ENCODE results near the gene GLIPR2.

GLIPR2 gene

DNA sequence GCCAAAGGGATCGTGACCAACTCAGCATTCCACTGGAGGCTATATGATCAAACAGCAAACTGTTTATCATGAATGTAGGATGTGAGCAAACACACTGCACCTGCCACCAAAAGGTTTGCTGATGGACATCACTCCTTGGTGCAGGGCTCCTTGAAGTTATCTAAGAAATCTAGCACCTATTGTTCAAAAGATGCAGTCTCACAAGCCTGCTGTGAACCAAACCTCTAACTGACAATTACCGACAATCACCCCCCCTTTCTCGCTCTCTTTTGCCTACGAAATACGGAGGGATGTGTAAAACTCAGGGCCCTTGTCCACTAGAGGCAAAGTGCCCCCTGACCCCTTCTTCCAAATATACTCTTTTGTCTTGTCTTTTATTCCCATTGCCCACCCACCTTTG, 51.7 kb downstream of the GLIPR2 start:
- Histone ChIP-seq H3K27me3 (replicated peaks; ENCODE audit: control insufficient read depth, insufficient read depth, low read length) (no peaks in the 10 kb centered on the region), H3K36me3 (ENCODE audit: control insufficient read depth, insufficient read depth, low read length, severe bottlenecking) (no peaks in the 10 kb centered on the region), H3K9me3 (ENCODE audit: control insufficient read depth, low read length) (no peaks in the 10 kb centered on the region), H3K4me1 (ENCODE audit: control insufficient read depth, insufficient read depth, low read length) (peaks cover 30% of the 10 kb centered on the region), H3K4me3 (ENCODE audit: low read length) (no peak overlapping the region), H3K9ac (ENCODE audit: low read length) (no peak overlapping the region)
- DNase-seq (ENCODE audit: low read depth), result no peak

DNA sequence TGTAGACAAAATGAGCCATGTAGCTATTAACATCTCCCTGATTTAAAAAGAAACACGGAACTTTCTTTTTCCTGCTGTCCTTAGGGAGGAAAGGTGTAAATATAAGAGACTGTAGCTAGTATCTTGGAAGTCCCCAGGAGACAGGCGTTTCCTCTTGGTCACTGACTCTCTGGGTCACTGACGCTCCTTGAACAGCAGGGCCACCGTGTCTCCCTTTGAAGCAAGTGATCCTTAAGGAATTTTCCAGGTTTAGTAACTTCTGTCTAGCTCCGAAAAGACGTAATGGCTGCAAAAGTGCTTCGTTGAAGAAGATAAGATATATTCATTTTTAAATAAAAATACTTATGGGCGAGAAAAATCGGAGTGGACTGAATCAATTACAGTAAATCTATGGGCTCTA, 53.4 kb downstream of the GLIPR2 start:
- peaks cover 46% of the 10 kb centered on the region for H3K4me1 ChIP-seq (ENCODE audit: control insufficient read depth, insufficient read depth, low read length)
- DNase-seq (ENCODE audit: low read depth), result peak; percentile 24
- H3K9me3 ChIP-seq (ENCODE audit: control insufficient read depth, low read length), result no peaks in the 10 kb centered on the region
- no peaks in the 10 kb centered on the region for H3K36me3 ChIP-seq (ENCODE audit: control insufficient read depth, insufficient read depth, low read length, severe bottlenecking)
- H3K9ac ChIP-seq (ENCODE audit: low read length), result peak overlapping the region; percentile 97
- no peaks in the 10 kb centered on the region for H3K27me3 ChIP-seq (replicated peaks; ENCODE audit: control insufficient read depth, insufficient read depth, low read length)
- peak overlapping the region; percentile 91 for H3K4me3 ChIP-seq (ENCODE audit: low read length)

DNA sequence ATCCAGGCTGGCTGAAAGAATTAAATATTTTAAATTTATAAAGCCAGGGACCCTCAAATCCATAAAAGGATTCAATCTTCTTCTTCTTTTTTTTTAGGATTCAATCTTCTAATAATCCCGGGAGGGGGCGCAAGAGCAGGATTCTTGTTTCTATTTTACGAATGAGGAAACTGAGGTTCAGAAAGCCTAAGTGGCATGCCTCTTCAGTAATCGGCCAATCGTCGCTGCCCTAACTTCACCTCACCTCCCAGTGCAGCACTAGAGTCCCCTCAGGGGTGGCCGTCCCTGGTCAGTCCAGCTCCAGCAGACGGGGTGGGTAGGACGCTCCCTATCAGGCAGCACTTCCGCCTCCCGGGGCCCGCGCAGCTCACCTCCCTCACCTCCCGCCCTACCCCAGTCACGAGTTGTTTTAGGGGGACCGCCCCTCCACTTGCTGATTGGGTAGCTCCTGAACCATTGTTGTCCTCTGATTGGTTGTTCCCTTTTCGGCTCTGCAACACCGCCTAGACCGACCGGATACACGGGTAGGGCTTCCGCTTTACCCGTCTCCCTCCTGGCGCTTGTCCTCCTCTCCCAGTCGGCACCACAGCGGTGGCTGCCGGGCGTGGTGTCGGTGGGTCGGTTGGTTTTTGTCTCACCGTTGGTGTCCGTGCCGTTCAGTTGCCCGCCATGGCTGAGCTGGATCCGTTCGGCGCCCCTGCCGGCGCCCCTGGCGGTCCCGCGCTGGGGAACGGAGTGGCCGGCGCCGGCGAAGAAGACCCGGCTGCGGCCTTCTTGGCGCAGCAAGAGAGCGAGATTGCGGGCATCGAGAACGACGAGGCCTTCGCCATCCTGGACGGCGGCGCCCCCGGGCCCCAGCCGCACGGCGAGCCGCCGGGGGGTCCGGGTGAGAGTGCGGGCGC, 54.1 kb downstream of the GLIPR2 start, which contains the start of gene CLTA:
Gene CLTA, plus strand, starts transcription at position 534 of the 902 bp plus-strand sequence. Its CDS starts 136 bp downstream, at position 670.
- H3K36me3 ChIP-seq (ENCODE audit: control insufficient read depth, insufficient read depth, low read length, severe bottlenecking), result peaks cover 5% of the 10 kb centered on the region
- H3K4me3 ChIP-seq (ENCODE audit: low read length), result peak within 1 kb of the TSS; percentile 91
- H3K27me3 ChIP-seq (replicated peaks; ENCODE audit: control insufficient read depth, insufficient read depth, low read length), result no peaks in the 10 kb centered on the region
- no peaks in the 10 kb centered on the region for H3K9me3 ChIP-seq (ENCODE audit: control insufficient read depth, low read length)
- H3K4me1 ChIP-seq (ENCODE audit: control insufficient read depth, insufficient read depth, low read length), result peaks cover 46% of the 10 kb centered on the region
- peak within 1 kb of the TSS; percentile 97 for H3K9ac ChIP-seq (ENCODE audit: low read length)
- DNase-seq (ENCODE audit: low read depth), result peak; percentile 99

DNA sequence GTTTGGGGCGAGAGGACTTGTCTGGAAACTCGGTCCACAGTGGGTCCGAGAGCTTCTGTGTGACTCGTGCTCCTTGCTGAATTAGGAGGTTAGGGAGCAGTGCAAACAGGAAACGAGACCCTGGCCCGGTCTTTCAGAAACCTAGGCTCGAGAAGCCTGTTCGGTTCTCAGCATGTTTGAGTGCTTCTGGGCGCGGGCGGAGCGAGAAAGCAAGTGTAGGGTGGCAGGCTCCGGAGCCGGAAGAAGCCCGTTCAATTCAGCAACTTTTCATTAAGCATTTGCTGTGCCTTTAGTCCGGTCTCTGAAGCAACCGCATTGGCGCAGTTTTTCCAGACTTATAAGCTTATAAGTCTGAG, 54.7 kb downstream of the GLIPR2 start:
- Histone ChIP-seq H3K27me3 (replicated peaks; ENCODE audit: control insufficient read depth, insufficient read depth, low read length) (no peaks in the 10 kb centered on the region), H3K4me3 (ENCODE audit: low read length) (peak overlapping the region; percentile 91), H3K9me3 (ENCODE audit: control insufficient read depth, low read length) (no peaks in the 10 kb centered on the region), H3K36me3 (ENCODE audit: control insufficient read depth, insufficient read depth, low read length, severe bottlenecking) (peaks cover 5% of the 10 kb centered on the region), H3K4me1 (ENCODE audit: control insufficient read depth, insufficient read depth, low read length) (peaks cover 46% of the 10 kb centered on the region), H3K9ac (ENCODE audit: low read length) (peak overlapping the region; percentile 97)
- peak; percentile 70 for DNase-seq (ENCODE audit: low read depth)

DNA sequence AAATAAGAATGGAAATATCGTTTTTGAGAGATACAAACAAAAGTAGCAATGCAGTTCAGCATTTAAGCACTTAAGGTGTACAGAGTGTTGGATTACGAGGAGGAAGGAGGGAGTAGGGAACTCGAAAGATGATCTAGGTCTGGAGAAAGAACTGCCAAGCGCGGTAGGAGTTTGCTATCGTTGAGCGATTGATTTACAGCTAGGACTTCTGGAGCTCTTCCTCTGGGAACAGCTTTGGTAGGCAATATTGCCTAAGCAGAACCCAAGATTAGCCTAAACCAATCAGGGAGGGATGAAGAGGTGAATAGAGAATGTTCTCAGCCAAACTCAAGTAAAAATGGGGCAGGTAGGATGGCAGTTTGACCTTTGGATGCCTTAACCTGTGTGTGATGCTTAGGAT, 55.2 kb downstream of the GLIPR2 start:
- Histone ChIP-seq H3K9me3 (ENCODE audit: control insufficient read depth, low read length) (no peaks in the 10 kb centered on the region), H3K27me3 (replicated peaks; ENCODE audit: control insufficient read depth, insufficient read depth, low read length) (no peaks in the 10 kb centered on the region), H3K9ac (ENCODE audit: low read length) (peak overlapping the region; percentile 97), H3K4me3 (ENCODE audit: low read length) (peak overlapping the region; percentile 91), H3K4me1 (ENCODE audit: control insufficient read depth, insufficient read depth, low read length) (peaks cover 46% of the 10 kb centered on the region), H3K36me3 (ENCODE audit: control insufficient read depth, insufficient read depth, low read length, severe bottlenecking) (peaks cover 5% of the 10 kb centered on the region)
- DNase-seq (ENCODE audit: low read depth), result peak; percentile 46

DNA sequence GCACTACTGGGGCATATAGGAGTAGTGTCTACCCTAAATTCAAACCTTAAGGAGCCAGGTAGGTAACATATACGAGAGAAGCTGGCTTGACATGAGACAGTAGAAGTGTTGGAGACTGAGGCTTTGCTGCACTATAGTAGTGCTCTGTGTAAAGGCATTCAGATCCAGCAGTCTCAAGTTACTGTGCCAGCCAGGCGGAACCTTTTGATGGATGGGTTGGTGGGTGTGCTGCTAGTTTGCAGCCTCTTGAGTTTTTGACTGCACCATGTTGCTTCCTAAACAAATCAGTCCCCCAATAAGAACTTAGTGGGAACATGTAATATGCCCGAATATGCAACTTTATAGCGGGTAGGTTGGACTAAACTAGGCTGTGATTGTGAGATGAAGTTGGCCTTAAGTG, 55.7 kb downstream of the GLIPR2 start:
- Histone ChIP-seq H3K9me3 (ENCODE audit: control insufficient read depth, low read length) (no peaks in the 10 kb centered on the region), H3K9ac (ENCODE audit: low read length) (peak overlapping the region; percentile 97), H3K27me3 (replicated peaks; ENCODE audit: control insufficient read depth, insufficient read depth, low read length) (no peaks in the 10 kb centered on the region), H3K4me1 (ENCODE audit: control insufficient read depth, insufficient read depth, low read length) (peaks cover 45% of the 10 kb centered on the region), H3K36me3 (ENCODE audit: control insufficient read depth, insufficient read depth, low read length, severe bottlenecking) (peaks cover 7% of the 10 kb centered on the region), H3K4me3 (ENCODE audit: low read length) (peak overlapping the region; percentile 91)
- peak; percentile 46 for DNase-seq (ENCODE audit: low read depth)

DNA sequence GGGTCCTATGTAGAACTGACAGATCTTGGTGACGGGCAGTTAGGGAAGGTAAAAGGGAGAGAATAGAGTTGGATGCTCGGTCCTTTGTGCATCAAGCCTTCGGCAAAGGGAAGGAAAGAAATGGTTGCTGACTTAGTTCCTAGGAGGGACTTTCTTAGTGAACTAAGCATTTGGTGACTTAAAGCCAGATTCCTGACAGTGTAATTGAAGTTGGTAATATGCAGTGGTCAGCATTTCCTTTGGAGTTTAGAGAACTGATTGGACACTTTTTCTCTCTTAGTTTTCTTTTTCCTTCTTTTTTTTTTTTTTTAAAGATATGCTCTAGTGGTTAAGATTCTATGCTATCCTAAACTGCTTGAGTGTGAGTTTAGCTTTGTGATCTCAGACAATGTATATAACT, 56.5 kb downstream of the GLIPR2 start:
- Histone ChIP-seq H3K4me1 (ENCODE audit: control insufficient read depth, insufficient read depth, low read length) (peaks cover 37% of the 10 kb centered on the region), H3K36me3 (ENCODE audit: control insufficient read depth, insufficient read depth, low read length, severe bottlenecking) (peaks cover 15% of the 10 kb centered on the region), H3K9me3 (ENCODE audit: control insufficient read depth, low read length) (no peaks in the 10 kb centered on the region), H3K9ac (ENCODE audit: low read length) (peak overlapping the region; percentile 34), H3K27me3 (replicated peaks; ENCODE audit: control insufficient read depth, insufficient read depth, low read length) (no peaks in the 10 kb centered on the region), H3K4me3 (ENCODE audit: low read length) (peak overlapping the region; percentile 91)
- peak; percentile 22 for DNase-seq (ENCODE audit: low read depth)

DNA sequence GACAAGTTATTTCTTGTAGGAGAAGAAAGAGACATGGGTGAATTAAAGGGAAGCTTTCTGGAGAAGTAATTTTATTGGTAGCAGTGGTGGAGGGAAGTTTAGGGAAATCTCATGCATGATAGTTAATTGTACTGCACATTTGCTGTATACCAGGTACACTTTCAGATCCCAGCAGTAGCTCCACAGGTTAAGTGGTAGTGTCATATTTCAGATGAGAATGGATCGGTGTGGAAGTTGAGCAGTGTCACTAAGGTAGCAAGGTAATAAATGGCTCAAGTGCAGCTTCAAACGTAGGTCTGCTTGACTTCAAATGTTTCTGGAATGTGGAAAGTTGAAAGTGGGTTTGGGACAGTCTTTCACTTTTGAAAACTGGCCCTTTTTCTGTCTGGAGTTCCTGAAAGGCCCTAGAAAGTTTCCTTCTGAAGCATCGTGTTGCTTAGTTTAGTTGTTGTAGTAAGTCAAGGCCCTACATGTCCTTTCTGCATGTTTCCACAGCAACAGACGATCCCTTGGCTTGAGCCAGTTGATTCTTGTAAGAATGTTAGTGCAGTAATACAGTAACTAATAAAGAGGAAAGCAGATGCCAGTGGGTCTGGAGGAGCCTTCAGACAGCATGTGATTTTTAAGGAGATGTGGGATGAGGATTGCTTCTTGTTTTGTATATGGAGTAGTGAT, 57.9 kb downstream of the GLIPR2 start:
- H3K4me3 ChIP-seq (ENCODE audit: low read length), result peak overlapping the region; percentile 52
- H3K9me3 ChIP-seq (ENCODE audit: control insufficient read depth, low read length), result no peaks in the 10 kb centered on the region
- peak overlapping the region; percentile 0 for H3K9ac ChIP-seq (ENCODE audit: low read length)
- peak; percentile 19 for DNase-seq (ENCODE audit: low read depth)
- H3K36me3 ChIP-seq (ENCODE audit: control insufficient read depth, insufficient read depth, low read length, severe bottlenecking), result peaks cover 28% of the 10 kb centered on the region
- H3K4me1 ChIP-seq (ENCODE audit: control insufficient read depth, insufficient read depth, low read length), result peaks cover 37% of the 10 kb centered on the region
- H3K27me3 ChIP-seq (replicated peaks; ENCODE audit: control insufficient read depth, insufficient read depth, low read length), result no peaks in the 10 kb centered on the region

DNA sequence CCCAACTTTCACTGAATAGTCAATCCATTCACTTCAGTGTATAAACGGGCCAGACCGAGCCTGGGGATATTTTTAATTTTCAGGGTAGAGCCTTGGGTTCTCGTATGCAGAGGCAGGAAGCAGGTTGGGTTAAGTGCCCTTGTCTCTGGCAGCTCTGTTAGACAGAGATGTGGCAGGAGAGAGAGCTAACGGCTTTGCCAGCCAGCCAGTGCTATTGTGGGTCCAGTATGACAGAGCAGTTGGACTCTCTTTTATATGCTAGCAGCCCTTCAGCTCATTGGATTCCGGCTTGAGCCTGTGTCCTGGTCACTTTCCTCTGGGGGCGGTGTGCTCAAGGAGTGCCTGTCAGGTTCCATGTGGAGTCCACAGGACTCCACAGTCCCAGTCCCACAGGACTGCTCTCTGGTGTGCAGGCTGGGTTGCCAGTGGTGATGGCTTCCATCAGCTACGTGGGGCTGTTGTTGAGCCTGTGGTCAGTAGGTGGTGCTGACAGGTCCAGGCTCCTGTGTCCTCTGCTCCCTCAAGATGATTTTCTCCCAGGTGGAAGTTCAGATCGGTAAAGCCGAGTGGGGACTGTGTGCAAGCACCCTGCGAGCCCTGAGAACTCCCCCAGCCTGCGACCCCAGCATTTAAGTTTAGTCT, 68.5 kb downstream of the GLIPR2 start:
- Histone ChIP-seq H3K36me3 (ENCODE audit: control insufficient read depth, insufficient read depth, low read length, severe bottlenecking) (peaks cover 98% of the 10 kb centered on the region), H3K9me3 (ENCODE audit: control insufficient read depth, low read length) (no peaks in the 10 kb centered on the region), H3K27me3 (replicated peaks; ENCODE audit: control insufficient read depth, insufficient read depth, low read length) (no peaks in the 10 kb centered on the region), H3K4me3 (ENCODE audit: low read length) (no peak overlapping the region), H3K9ac (ENCODE audit: low read length) (no peak overlapping the region), H3K4me1 (ENCODE audit: control insufficient read depth, insufficient read depth, low read length) (peaks cover 28% of the 10 kb centered on the region)
- DNase-seq (ENCODE audit: low read depth), result no peak

DNA sequence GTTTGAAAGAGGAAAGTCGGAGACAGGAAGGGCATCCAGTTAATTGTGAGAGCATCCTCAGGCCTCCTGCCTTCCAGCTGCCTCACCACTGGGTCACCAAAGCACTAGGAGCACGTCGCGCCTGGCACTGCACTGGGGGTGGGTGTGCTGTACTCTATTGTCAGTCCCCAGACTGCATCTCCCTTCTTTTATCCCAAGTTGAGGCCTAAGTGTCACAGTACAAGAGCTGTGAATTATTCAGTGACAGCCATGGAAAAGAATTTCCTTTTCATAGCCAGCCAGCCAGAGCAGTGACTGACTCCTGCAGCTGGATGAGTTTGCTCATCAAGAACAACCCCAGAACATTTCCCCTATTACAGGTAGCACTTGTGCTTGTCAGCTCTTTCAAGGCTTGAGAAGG, 70.5 kb downstream of the GLIPR2 start:
- H3K36me3 ChIP-seq (ENCODE audit: control insufficient read depth, insufficient read depth, low read length, severe bottlenecking), result peaks cover 98% of the 10 kb centered on the region
- DNase-seq (ENCODE audit: low read depth), result peak; percentile 40
- H3K4me3 ChIP-seq (ENCODE audit: low read length), result no peak overlapping the region
- H3K27me3 ChIP-seq (replicated peaks; ENCODE audit: control insufficient read depth, insufficient read depth, low read length), result no peaks in the 10 kb centered on the region
- peaks cover 40% of the 10 kb centered on the region for H3K4me1 ChIP-seq (ENCODE audit: control insufficient read depth, insufficient read depth, low read length)
- no peak overlapping the region for H3K9ac ChIP-seq (ENCODE audit: low read length)
- no peaks in the 10 kb centered on the region for H3K9me3 ChIP-seq (ENCODE audit: control insufficient read depth, low read length)

DNA sequence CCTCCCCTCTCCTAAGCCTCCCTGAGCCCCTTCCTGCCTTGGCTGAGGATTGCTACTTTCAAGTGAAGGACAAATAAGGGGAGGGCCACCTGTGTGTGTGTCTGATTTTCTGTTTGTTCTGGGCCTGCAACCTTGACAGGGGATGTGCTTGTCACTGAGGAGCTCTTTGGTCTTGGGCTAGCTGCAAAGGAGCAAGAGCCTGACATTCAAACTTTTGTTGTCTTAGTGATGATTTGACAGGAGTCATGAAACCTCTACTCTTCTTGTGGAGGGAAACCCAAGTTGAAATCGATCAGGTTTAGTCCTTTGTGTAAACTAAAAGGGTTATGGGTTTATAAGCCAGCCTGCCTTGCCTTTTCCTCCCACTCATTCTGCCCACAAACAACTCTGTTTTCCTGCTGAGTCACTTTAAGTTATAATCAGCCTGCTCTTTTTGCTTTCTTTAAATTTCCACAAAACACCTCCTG, 71.0 kb downstream of the GLIPR2 start:
- peak; percentile 53 for DNase-seq (ENCODE audit: low read depth)
- Histone ChIP-seq H3K4me1 (ENCODE audit: control insufficient read depth, insufficient read depth, low read length) (peaks cover 42% of the 10 kb centered on the region), H3K27me3 (replicated peaks; ENCODE audit: control insufficient read depth, insufficient read depth, low read length) (no peaks in the 10 kb centered on the region), H3K9ac (ENCODE audit: low read length) (peak overlapping the region; percentile 56), H3K36me3 (ENCODE audit: control insufficient read depth, insufficient read depth, low read length, severe bottlenecking) (peaks cover 98% of the 10 kb centered on the region), H3K9me3 (ENCODE audit: control insufficient read depth, low read length) (no peaks in the 10 kb centered on the region), H3K4me3 (ENCODE audit: low read length) (no peak overlapping the region)
